ENCODE measurements around the gene SPATA18.

GRCh38 chr4:52135171-52135570 is 84.1 kb downstream of the SPATA18 start:
- TF ChIP-seq CTCF (IDR thresholded peaks at IDR 0.05) = no peak
- TF ChIP-seq POLR2A (IDR thresholded peaks at IDR 0.05) = no peak
